Fibroblast of upper back skin (primary cell): ENCODE data around the gene HEXD.

Experiments
- DNase-seq: peaks from one replicate; pipeline ENCODE4 v3.0.0-alpha.2; 2013

The HEXD gene

GRCh38 chr17:82461827-82462524 is 43.8 kb downstream of the HEXD start:
- DNase-seq = no peak

- DNase-seq = no peak
Measured at GRCh38 chr17:82463391-82463790, 45.2 kb downstream of the HEXD start.

- no peak for DNase-seq
Measured at GRCh38 chr17:82463925-82464566, 45.9 kb downstream of the HEXD start.

- no peak for DNase-seq
Measured at GRCh38 chr17:82464567-82464929, 46.4 kb downstream of the HEXD start.

GRCh38 chr17:82465023-82465603 is 47.0 kb downstream of the HEXD start:
- no peak for DNase-seq

- DNase-seq = no peak
Measured at GRCh38 chr17:82468692-82469091, 50.5 kb downstream of the HEXD start.

- no peak for DNase-seq
Measured at GRCh38 chr17:82470065-82470464, 51.9 kb downstream of the HEXD start.

GRCh38 chr17:82474223-82475010 is 56.3 kb downstream of the HEXD start:
- no peak for DNase-seq

GRCh38 chr17:82475458-82475857 is 57.3 kb downstream of the HEXD start:
- peak; percentile 31 for DNase-seq

GRCh38 chr17:82477934-82478333 is 59.8 kb downstream of the HEXD start:
- DNase-seq = no peak

- no peak for DNase-seq
Measured at GRCh38 chr17:82479602-82480001, 61.5 kb downstream of the HEXD start.

GRCh38 chr17:82480318-82480717 is 62.2 kb downstream of the HEXD start:
- DNase-seq = no peak

GRCh38 chr17:82483204-82483660 is 65.1 kb downstream of the HEXD start:
- DNase-seq = no peak

- no peak for DNase-seq
Measured at GRCh38 chr17:82483836-82484235, 65.7 kb downstream of the HEXD start.

GRCh38 chr17:82486231-82487094 is 68.3 kb downstream of the HEXD start:
- DNase-seq = no peak

GRCh38 chr17:82487910-82488309 is 69.8 kb downstream of the HEXD start:
- DNase-seq = no peak

GRCh38 chr17:82489117-82489516 is 71.0 kb downstream of the HEXD start:
- peak; percentile 34 for DNase-seq

- DNase-seq = no peak
Measured at GRCh38 chr17:82489851-82490511, 71.8 kb downstream of the HEXD start.

- DNase-seq = no peak
Measured at GRCh38 chr17:82490512-82491195, 72.5 kb downstream of the HEXD start.

GRCh38 chr17:82491196-82491530 is 73.0 kb downstream of the HEXD start:
- DNase-seq = no peak

GRCh38 chr17:82491533-82491932 is 73.4 kb downstream of the HEXD start:
- no peak for DNase-seq
